ENCODE data around the gene AQP12A.

GRCh38 chr2:240720686-240721595 lies 29.3 kb downstream of the AQP12A start:
- TF ChIP-seq CTCF (IDR thresholded peaks at IDR 0.05) (no peak), POLR2A (IDR thresholded peaks at IDR 0.05) (no peak)

All from body of pancreas (tissue), 4 donors.